ENCODE data around the gene CD28.
A peak's percentile ranks its signal among the peaks of the same experiment; 100 is the strongest.
"Not testable (repeated sequence)": the region's sequence is repeated elsewhere in the genome, so short reads cannot be mapped to it uniquely, and the experiment has no call there.

Gene CD28

GRCh38 chr2:203685789-203686420, 20.5 kb upstream of the CD28 start:
- DNase-seq (ENCODE audit: low spot score): no peak

DNA sequence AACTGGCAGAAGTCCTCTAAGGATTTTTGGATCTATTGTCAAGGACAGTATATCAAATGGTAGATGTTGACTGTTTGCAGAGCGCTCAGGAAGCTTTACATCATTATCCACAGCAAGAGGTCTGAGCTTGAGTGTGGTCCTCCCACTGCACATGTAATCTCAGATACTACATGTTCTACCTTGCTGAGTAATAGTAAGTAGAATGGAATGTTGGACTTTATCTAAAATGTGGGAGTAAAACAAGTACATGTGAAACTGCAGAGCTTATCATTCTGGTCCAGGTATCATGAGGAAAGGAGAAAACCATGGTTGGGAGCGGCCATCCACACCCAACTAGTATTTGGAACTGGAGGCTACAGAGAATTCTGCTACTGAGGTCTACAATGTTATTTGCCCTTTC, 19.3 kb upstream of the CD28 start:
- no peak for DNase-seq (ENCODE audit: low spot score)

DNA sequence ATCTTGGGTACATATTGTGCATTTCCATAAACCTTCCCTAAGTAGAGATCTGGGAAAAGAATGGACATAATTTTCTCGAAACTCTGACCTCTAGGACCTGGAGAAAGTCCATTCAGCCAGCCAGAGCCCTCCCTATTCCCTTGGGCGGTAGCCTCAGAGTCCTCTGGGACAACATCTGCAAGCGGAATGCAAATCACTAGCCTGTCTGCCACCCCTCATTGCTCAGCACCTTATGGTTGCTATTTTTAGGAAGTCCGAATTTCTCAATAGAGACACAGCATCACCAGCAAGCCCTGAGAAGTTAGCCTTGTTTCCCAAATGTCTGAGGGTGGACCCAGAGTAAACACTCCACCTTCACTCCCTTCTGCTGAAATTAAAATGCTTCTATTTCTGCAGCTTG, 17.6 kb upstream of the CD28 start:
- no peak for DNase-seq (ENCODE audit: low spot score)

- no peak for DNase-seq (ENCODE audit: low spot score)
Measured at GRCh38 chr2:203689426-203690116, 16.9 kb upstream of the CD28 start.

GRCh38 chr2:203690117-203690431, 16.4 kb upstream of the CD28 start:
- no peak for DNase-seq (ENCODE audit: low spot score)

DNA sequence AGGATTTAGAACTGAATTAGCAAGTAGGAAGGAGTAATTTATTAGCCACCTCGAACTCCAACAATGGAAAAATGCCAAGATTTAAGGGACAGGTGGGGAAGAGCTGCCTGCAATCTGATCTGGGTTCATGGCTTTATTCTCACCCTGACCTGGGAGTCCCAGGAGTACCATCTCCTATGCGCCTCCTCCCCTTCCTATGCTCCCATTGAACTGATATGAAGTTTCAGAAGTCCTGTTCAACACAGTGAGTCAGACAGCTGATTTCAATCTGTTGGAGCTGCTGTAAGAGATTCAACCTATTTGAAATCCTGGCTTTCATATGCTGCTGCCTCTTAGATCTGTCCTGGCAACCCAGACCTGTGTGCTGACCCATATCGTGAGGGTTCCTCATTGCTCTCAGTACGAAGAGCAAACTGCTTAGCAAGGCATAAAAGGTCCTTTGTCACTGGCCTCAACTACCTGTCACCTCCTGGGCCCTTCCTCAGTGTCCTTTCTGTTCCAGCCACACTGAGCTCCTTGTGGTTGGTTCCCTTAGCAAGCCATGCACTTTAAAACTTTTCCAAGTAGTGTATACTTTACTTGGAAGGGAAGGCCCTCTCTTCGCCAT, 15.9 kb upstream of the CD28 start:
- no peak for DNase-seq (ENCODE audit: low spot score)

- DNase-seq (ENCODE audit: low spot score): no peak
Measured at GRCh38 chr2:203691149-203691548, 15.3 kb upstream of the CD28 start.

- no peak for DNase-seq (ENCODE audit: low spot score)
Measured at GRCh38 chr2:203692031-203692710, 14.3 kb upstream of the CD28 start.

DNA sequence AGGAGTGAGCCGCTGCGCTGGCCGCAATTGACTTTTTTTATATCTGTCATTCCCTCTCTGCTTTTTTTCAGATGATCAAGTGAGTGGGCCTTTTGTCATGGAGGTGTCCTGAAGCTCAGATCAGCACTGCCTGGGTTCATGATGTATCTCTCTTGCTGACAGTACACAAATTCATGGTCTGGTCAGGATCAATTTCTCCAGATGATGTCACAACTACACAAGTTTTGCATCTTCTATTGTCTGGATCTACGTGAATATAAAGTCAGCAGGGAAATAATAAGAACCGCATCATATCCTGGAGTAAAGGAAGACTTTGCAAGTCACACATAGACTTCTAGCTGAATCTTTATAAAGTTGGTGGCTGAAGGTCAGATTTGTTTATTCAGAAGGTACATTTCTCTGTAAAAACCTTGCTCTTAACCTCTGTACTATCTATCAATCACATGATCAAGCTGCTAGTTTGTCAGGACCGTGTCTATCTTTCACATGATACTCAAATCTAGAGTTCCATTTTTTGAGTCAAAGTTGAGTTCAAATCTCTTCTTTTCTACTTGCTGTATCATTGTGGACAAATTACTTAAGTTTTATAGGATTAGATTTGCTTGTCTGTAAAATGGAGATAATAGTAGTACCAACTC, 13.1 kb upstream of the CD28 start:
- no peak for DNase-seq (ENCODE audit: low spot score)

- DNase-seq (ENCODE audit: low spot score): no peak
Measured at GRCh38 chr2:203694191-203694590, 12.2 kb upstream of the CD28 start.

DNA sequence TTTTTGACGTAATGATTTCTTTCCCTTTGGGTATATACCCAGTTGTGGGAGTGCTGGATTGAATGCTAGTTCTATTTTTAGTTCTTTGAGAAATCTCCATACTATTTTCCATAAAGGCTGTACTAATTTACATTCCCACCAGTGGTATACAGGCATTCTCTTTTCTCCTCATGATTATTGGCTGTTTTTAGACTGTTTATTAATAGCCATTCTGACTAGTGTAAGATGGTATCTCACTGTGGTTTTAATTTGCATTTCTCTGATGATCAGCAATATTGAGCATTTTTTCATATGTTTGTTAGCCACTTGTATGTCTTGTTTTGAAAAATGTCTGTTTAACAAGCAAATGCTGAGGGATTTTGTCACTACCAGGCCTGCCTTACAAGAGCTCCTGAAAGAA, 9.2 kb upstream of the CD28 start:
- no peak for DNase-seq (ENCODE audit: low spot score)

GRCh38 chr2:203697763-203698162, 8.7 kb upstream of the CD28 start:
- not testable (repeated sequence) for DNase-seq (ENCODE audit: low spot score)

- not testable (repeated sequence) for DNase-seq (ENCODE audit: low spot score)
Measured at GRCh38 chr2:203698410-203698809, 8.0 kb upstream of the CD28 start.

- no peak for DNase-seq (ENCODE audit: low spot score)
Measured at GRCh38 chr2:203704430-203704829, 2.0 kb upstream of the CD28 start.

- no peak for DNase-seq (ENCODE audit: low spot score)
Measured at GRCh38 chr2:203705178-203705577, 1.3 kb upstream of the CD28 start.

GRCh38 chr2:203707530-203707929, 1.1 kb downstream of the CD28 start:
- no peak for DNase-seq (ENCODE audit: low spot score)

GRCh38 chr2:203708846-203709396, 2.5 kb downstream of the CD28 start:
- DNase-seq (ENCODE audit: low spot score): no peak

DNA sequence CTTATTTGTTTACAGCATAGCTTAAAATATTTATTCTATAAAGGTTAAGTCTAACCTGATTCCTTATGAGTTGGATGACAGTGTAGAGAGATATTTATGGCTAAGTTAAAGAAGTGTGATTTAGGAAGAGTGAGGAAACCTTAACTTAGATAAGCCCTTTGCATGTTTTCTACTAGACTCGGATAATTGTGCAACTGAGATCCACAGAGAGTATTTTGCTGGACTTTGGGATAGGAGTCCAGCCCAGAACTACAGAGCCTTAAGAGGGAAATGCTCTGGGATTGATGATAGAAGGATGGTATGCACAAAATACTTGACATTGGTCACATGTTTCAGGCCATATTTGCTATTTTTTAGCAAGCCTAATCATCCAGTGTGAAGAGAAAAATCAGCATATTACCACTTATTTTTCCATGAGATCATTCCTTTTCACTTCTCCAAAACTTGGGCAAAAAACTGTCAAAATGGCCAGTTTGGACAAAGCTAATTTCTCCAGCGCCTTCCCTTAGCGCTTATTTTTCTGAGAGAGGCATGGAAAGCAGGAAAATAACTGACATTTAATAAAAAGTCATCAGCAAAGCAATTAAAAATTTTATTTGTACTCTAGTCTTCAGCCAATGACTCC, 3.1 kb downstream of the CD28 start:
- no peak for DNase-seq (ENCODE audit: low spot score)

DNA sequence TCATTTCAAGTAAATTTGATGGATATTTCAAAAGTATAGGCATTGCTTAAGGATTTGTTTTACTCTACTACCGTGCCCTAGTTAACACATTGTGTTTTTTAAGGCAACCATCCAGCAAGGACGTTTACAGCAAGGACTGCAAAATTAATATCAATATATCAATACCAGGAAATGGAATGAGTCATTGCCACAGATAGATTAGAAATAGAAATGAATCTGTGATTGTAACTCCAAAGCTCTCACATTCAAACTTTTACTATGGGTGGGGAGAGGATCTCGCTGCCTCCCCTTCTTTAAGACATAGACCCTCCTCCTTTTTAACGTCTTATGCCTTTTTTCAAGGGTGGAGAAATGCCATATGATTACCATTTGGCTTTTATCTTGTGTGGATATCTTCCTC, 3.8 kb downstream of the CD28 start:
- DNase-seq (ENCODE audit: low spot score): no peak

DNA sequence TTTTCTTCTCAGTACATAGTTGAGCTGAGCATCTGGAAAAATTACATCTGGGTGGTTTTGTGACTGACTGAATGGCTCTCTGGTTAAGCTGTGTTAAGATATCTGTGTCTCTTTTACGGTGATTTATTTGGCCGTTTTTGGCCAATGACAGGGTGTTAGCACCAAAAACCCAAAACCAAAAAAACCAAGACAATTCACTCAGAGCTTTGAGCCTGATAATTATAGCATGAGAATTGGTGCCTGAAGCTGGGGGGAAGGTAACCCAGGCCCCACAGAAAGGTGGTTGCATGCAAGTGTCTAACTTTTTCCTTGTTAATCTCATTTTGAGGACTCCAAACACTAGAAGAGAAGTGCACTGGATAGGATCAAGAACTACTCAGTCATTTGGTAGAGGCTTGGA, 4.5 kb downstream of the CD28 start:
- DNase-seq (ENCODE audit: low spot score): no peak

DNA sequence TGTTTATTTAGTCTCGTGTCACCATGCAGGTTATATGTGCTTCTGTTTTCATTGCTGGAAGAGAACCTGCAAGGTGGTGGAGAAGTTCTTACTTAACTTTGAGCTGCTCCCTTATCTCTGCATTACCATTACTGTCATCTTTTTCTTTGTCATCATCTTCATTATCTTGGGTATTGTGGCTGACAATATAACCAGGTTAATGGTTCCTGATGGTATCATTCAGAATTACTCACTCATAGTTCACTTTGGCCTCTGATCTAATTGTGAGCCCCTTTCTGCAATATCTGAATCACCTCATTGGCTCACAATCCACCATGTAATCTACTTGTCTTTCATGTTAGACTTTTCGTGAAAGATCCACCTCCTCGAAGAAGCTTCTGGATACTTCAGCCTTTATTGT, 5.0 kb downstream of the CD28 start:
- DNase-seq (ENCODE audit: low spot score): peak; percentile 91

- DNase-seq (ENCODE audit: low spot score): peak; percentile 92
Measured at GRCh38 chr2:203713381-203713780, 6.9 kb downstream of the CD28 start.
